Calu3 (cell line): ENCODE measurements around the gene GPR148. TPM values are rescaled to one million over a fixed set of nuclear protein-coding genes. Genes with fewer than 3 reads are reported as not detected.

Source experiments
- BruUV-seq: library from RNA; stranded (reverse); fragments of 400-500 nt; replicated peaks from 2 replicates; lab custom pipeline; 2021; lab: Mats Ljungman, UMichigan
- CTCF ChIA-PET: fragments of 300-600 bp; sonication (Branson Sonifier 250); formaldehyde crosslinking; loops from one replicate; lab custom pipeline; 2022; ENCODE audit warnings: antibody characterized with exemption; lab: Charles Lee
- DNase-seq: peaks from one replicate; pipeline ENCODE4 v3.0.0; 2022
- H3K27ac Mint-ChIP-seq: one replicate; pipeline ENCODE4 v1.8.0; 2022; ENCODE audit warnings: mixed read lengths; ENCODE audit not compliant: unreplicated experiment
- H3K27me3 Mint-ChIP-seq: one replicate; pipeline ENCODE4 v1.8.0; 2022; ENCODE audit warnings: mixed read lengths; ENCODE audit not compliant: unreplicated experiment
- H3K36me3 Mint-ChIP-seq: one replicate; pipeline ENCODE4 v1.8.0; 2022; ENCODE audit warnings: mild to moderate bottlenecking, moderate library complexity, mixed read lengths; ENCODE audit not compliant: insufficient read depth, unreplicated experiment
- H3K4me1 Mint-ChIP-seq: one replicate; pipeline ENCODE4 v1.8.0; 2022; ENCODE audit warnings: mild to moderate bottlenecking, low read depth, mixed read lengths; ENCODE audit not compliant: unreplicated experiment
- H3K4me3 Mint-ChIP-seq: one replicate; pipeline ENCODE4 v1.8.0; 2022; ENCODE audit warnings: mild to moderate bottlenecking, low read depth, moderate library complexity, mixed read lengths; ENCODE audit not compliant: unreplicated experiment
- H3K9me3 Mint-ChIP-seq: one replicate; pipeline ENCODE4 v1.8.0; 2022; ENCODE audit warnings: low read depth, mixed read lengths; ENCODE audit not compliant: unreplicated experiment
- CTCF ChIP-seq: fragments of 200-600 bp; IDR thresholded peaks from one replicate; pipeline ENCODE4 v1.8.0; 2022; ENCODE audit warnings: antibody characterized with exemption; ENCODE audit not compliant: unreplicated experiment
- intact Hi-C: fragments of 100-400 bp; cut with micrococcal nuclease; formaldehyde crosslinking; loops from one replicate; pipeline ENCODE4 v1.10.0; 2022; ENCODE audit not compliant: unreplicated experiment
- total RNA-seq: library from RNA; stranded (reverse); gene quantifications from 2 replicates; pipeline ENCODE4 v1.2.3, GENCODE V29; 2022

Gene GPR148
- total RNA-seq, 1 experiment from 2014 or later = not detected

GRCh38 chr2:130763405-130763804 is 34.5 kb downstream of the GPR148 start:
- peaks cover 62% of the 10 kb centered on the region for H3K27me3 Mint-ChIP-seq
- no peaks in the 10 kb centered on the region for H3K9me3 Mint-ChIP-seq
- intact Hi-C loops = no loop called here
- no peaks in the 10 kb centered on the region for H3K36me3 Mint-ChIP-seq
- no peaks in the 10 kb centered on the region for H3K4me1 Mint-ChIP-seq
- CTCF ChIA-PET = no interaction called here
- no peak overlapping the region for H3K27ac Mint-ChIP-seq
- BruUV-seq = no TSS peak
- H3K4me3 Mint-ChIP-seq = no peak overlapping the region
- TF ChIP-seq CTCF = no peak
- DNase-seq = no peak

- no peak overlapping the region for H3K27ac Mint-ChIP-seq
- H3K9me3 Mint-ChIP-seq = no peaks in the 10 kb centered on the region
- H3K36me3 Mint-ChIP-seq = no peaks in the 10 kb centered on the region
- BruUV-seq = no TSS peak
- no peak overlapping the region for H3K4me3 Mint-ChIP-seq
- CTCF ChIA-PET = no interaction called here
- peaks cover 62% of the 10 kb centered on the region for H3K27me3 Mint-ChIP-seq
- no peaks in the 10 kb centered on the region for H3K4me1 Mint-ChIP-seq
- no peak for DNase-seq
- no peak for TF ChIP-seq CTCF
- intact Hi-C loops = no loop called here
Observed at GRCh38 chr2:130764035-130764820, 35.4 kb downstream of the GPR148 start.

GRCh38 chr2:130764821-130765115 is 35.9 kb downstream of the GPR148 start:
- no TSS peak for BruUV-seq
- H3K27ac Mint-ChIP-seq = no peak overlapping the region
- TF ChIP-seq CTCF = no peak

GRCh38 chr2:130765464-130765863 is 36.6 kb downstream of the GPR148 start:
- DNase-seq = no peak
- Mint-ChIP-seq H3K27me3 (peaks cover 61% of the 10 kb centered on the region), H3K4me1 (no peaks in the 10 kb centered on the region), H3K27ac (no peak overlapping the region), H3K4me3 (no peak overlapping the region), H3K9me3 (no peaks in the 10 kb centered on the region), H3K36me3 (no peaks in the 10 kb centered on the region)
- intact Hi-C loops = no loop called here
- BruUV-seq = no TSS peak
- TF ChIP-seq CTCF = no peak
- CTCF ChIA-PET = no interaction called here

More at GRCh38 chr2:130764821-130765115, 35.9 kb downstream of the GPR148 start:
- peaks cover 62% of the 10 kb centered on the region for H3K27me3 Mint-ChIP-seq
- H3K9me3 Mint-ChIP-seq = no peaks in the 10 kb centered on the region
- no peaks in the 10 kb centered on the region for H3K4me1 Mint-ChIP-seq
- no peak for DNase-seq
- CTCF ChIA-PET = no interaction called here
- H3K36me3 Mint-ChIP-seq = no peaks in the 10 kb centered on the region
- intact Hi-C loops = no loop called here
- H3K4me3 Mint-ChIP-seq = no peak overlapping the region
